Activated B cell treated with CpG ODN at 0.5 μM for 24 hours (primary cell): ENCODE data around the gene ZNF646. TPM values are rescaled to one million over a fixed set of nuclear protein-coding genes. Genes with fewer than 3 reads are reported as not detected.

Source experiments
- ATAC-seq: fragments of 200-7000 bp; cut with Tn5 transposase; one replicate; pipeline ENCODE4 v1.10.0; 2021; ENCODE audit warnings: low read depth, mild to moderate bottlenecking, moderate library complexity
- CTCF ChIA-PET: fragments of 350-600 bp; sonication (Branson Sonifier 250); formaldehyde crosslinking; loops from one replicate; lab custom pipeline; 2021; ENCODE audit warnings: antibody characterized with exemption; lab: Charles Lee
- POLR2A ChIA-PET: fragments of 350-600 bp; sonication (Branson Sonifier 250); formaldehyde crosslinking; loops from one replicate; lab custom pipeline; 2021; ENCODE audit warnings: antibody characterized with exemption; lab: Charles Lee
- DNase-seq: peaks from one replicate; pipeline ENCODE4 v3.0.0; 2022
- H3K27ac Mint-ChIP-seq: one replicate; pipeline ENCODE4 v1.8.0; 2020; ENCODE audit warnings: mixed read lengths
- H3K27me3 Mint-ChIP-seq: one replicate; pipeline ENCODE4 v1.8.0; 2021; ENCODE audit warnings: mixed read lengths
- H3K36me3 Mint-ChIP-seq: one replicate; pipeline ENCODE4 v1.8.0; 2021; ENCODE audit warnings: low read depth, mixed read lengths
- H3K4me1 Mint-ChIP-seq: one replicate; pipeline ENCODE4 v1.8.0; 2021; ENCODE audit warnings: mixed read lengths
- H3K4me3 Mint-ChIP-seq: one replicate; pipeline ENCODE4 v1.8.0; 2020; ENCODE audit warnings: mild to moderate bottlenecking, mixed read lengths
- H3K9me3 Mint-ChIP-seq: one replicate; pipeline ENCODE4 v1.8.0; 2020; ENCODE audit warnings: mixed read lengths
- CTCF ChIP-seq: fragments of 200-600 bp; IDR thresholded peaks from one replicate; pipeline ENCODE4 v1.8.0; 2022; ENCODE audit warnings: antibody characterized with exemption, mild to moderate bottlenecking
- intact Hi-C: fragments of 100-400 bp; cut with micrococcal nuclease; formaldehyde crosslinking; loops from one replicate; pipeline ENCODE4 v1.15.1; 2024
- total RNA-seq: library from RNA; stranded (reverse); gene quantifications from 2 replicates; pipeline ENCODE4 v1.2.3, GENCODE V29; 2022

ZNF646 gene
- total RNA-seq, 1 donor from 2014 or later, result 32.5 TPM

- CTCF ChIA-PET, result no interaction called here
- ATAC-seq, result no peak
- DNase-seq, result no peak
- no peak for TF ChIP-seq CTCF
- H3K27me3 Mint-ChIP-seq, result no peaks in the 10 kb centered on the region
- H3K4me1 Mint-ChIP-seq, result peaks cover 23% of the 10 kb centered on the region
- intact Hi-C loops, result loop anchor here (10.0 kb wide), 1 partner anchor 221 kb away; no protein-coding TSS in a partner anchor
- H3K27ac Mint-ChIP-seq, result no peak overlapping the region
- H3K9me3 Mint-ChIP-seq, result no peaks in the 10 kb centered on the region
- H3K36me3 Mint-ChIP-seq, result peaks cover 38% of the 10 kb centered on the region
- POLR2A ChIA-PET, result interaction anchor here (0.6 kb wide), 1 partner anchor 10 kb away, joined by 3 read pairs; no protein-coding TSS in a partner anchor
- H3K4me3 Mint-ChIP-seq, result no peak overlapping the region
These were observed 39.2 kb downstream of the ZNF646 start for GRCh38 chr16:31113121-31114120.

- DNase-seq (no peak), ATAC-seq (no peak)
- no peak for TF ChIP-seq CTCF
- no peaks in the 10 kb centered on the region for H3K27me3 Mint-ChIP-seq
- intact Hi-C loops, result loop anchor here (10.0 kb wide), 1 partner anchor 220 kb away; no protein-coding TSS in a partner anchor
- ChIA-PET CTCF (no interaction called here), POLR2A (interaction anchor here (0.7 kb wide), 1 partner anchor 82 kb away, joined by 5 read pairs; no protein-coding TSS in a partner anchor)
- no peak overlapping the region for H3K4me3 Mint-ChIP-seq
- H3K4me1 Mint-ChIP-seq, result peaks cover 25% of the 10 kb centered on the region
- H3K27ac Mint-ChIP-seq, result no peak overlapping the region
- H3K9me3 Mint-ChIP-seq, result no peaks in the 10 kb centered on the region
- peaks cover 47% of the 10 kb centered on the region for H3K36me3 Mint-ChIP-seq
These were observed 40.2 kb downstream of the ZNF646 start for GRCh38 chr16:31114468-31114867.

- peaks cover 47% of the 10 kb centered on the region for H3K36me3 Mint-ChIP-seq
- peak within 1 kb of the TSS; percentile 85 for H3K27ac Mint-ChIP-seq
- intact Hi-C loops, result loop anchor here (1.0 to 10.0 kb wide), 9 partner anchors 23 to 341 kb away; partner anchors contain the start of genes ARMC5, FBXL19, SETD1A and STX4
- CTCF ChIA-PET, result interaction anchor here (0.8 to 1.4 kb wide), 4 partner anchors 25 to 751 kb away, joined by 3 to 7 read pairs (median 3); partner anchors contain the start of gene HSD3B7
- H3K9me3 Mint-ChIP-seq, result no peaks in the 10 kb centered on the region
- DNase-seq (peak; percentile 92), ATAC-seq (peak; percentile 94)
- POLR2A ChIA-PET, result interaction anchor here (0.6 to 4.0 kb wide), 45 partner anchors 9 to 760 kb away, joined by 3 to 98 read pairs (median 5); partner anchors contain the start of genes ARMC5, BCKDK, FBRS and FUS
- H3K27me3 Mint-ChIP-seq, result no peaks in the 10 kb centered on the region
- TF ChIP-seq CTCF, result no peak
- H3K4me3 Mint-ChIP-seq, result peak within 1 kb of the TSS; percentile 85
- H3K4me1 Mint-ChIP-seq, result peaks cover 22% of the 10 kb centered on the region
These were observed 43.4 kb downstream of the ZNF646 start, which contains the start of gene KAT8 for GRCh38 chr16:31117384-31118222. Gene KAT8, plus strand, starts transcription at chr16:31117664. Its CDS starts 18 bp downstream, at chr16:31117682.

- Mint-ChIP-seq H3K4me3 (peak overlapping the region; percentile 85), H3K27ac (peak overlapping the region; percentile 85), H3K27me3 (no peaks in the 10 kb centered on the region), H3K9me3 (no peaks in the 10 kb centered on the region), H3K4me1 (peaks cover 22% of the 10 kb centered on the region), H3K36me3 (peaks cover 49% of the 10 kb centered on the region)
- ChIA-PET POLR2A (interaction anchor here (0.6 to 4.0 kb wide), 33 partner anchors 9 to 759 kb away, joined by 3 to 98 read pairs (median 5); partner anchors contain the start of genes ARMC5, BCKDK, FBRS and FUS), CTCF (interaction anchor here (1.0 to 1.4 kb wide), 2 partner anchors 24 to 134 kb away, joined by 3 to 7 read pairs; partner anchors contain the start of gene HSD3B7)
- ATAC-seq (no peak), DNase-seq (no peak)
- TF ChIP-seq CTCF, result no peak
- intact Hi-C loops, result loop anchor here (5.0 to 10.0 kb wide), 3 partner anchors 59 to 216 kb away; partner anchors contain the start of gene SETD1A
These were observed 44.3 kb downstream of the ZNF646 start for GRCh38 chr16:31118223-31119155.
